ENCODE data around the gene MRO.

The MRO gene

GRCh38 chr18:50830544-50830943, 10.7 kb upstream of the MRO start:
- TF ChIP-seq CTCF (IDR thresholded peaks at IDR 0.05; ENCODE audit: low read depth, low read length, poor library complexity, severe bottlenecking) (no peak), EZH2phosphoT487 (IDR thresholded peaks at IDR 0.05; ENCODE audit: borderline replicate concordance, low read length) (no peak)
- Histone ChIP-seq H3K79me2 (ENCODE audit: control insufficient read depth, low read length) (no peaks in the 10 kb centered on the region), H3K36me3 (ENCODE audit: control insufficient read depth, low read length) (no peaks in the 10 kb centered on the region), H3K4me2 (ENCODE audit: low read length) (no peak overlapping the region), H4K20me1 (ENCODE audit: control insufficient read depth, insufficient read depth, low read depth, low read length) (no peaks in the 10 kb centered on the region), H3K27me3 (ENCODE audit: control insufficient read depth, low read length) (no peaks in the 10 kb centered on the region), H3F3A (ENCODE audit: control insufficient read depth, insufficient read depth) (no peaks in the 10 kb centered on the region), H3K9me2 (replicated peaks; ENCODE audit: control insufficient read depth, low read length) (no peaks in the 10 kb centered on the region), H3K4me1 (ENCODE audit: control insufficient read depth, low read length) (peaks cover 19% of the 10 kb centered on the region), H3K4me3 (ENCODE audit: low read length) (no peak overlapping the region), H3K27ac (ENCODE audit: low read depth, low read length) (no peak overlapping the region), H3K9me3 (ENCODE audit: control insufficient read depth, insufficient read depth, low read length) (no peaks in the 10 kb centered on the region)

- H3K4me2 ChIP-seq (ENCODE audit: low read length), result no peak overlapping the region
- no peaks in the 10 kb centered on the region for H4K20me1 ChIP-seq (ENCODE audit: control insufficient read depth, insufficient read depth, low read depth, low read length)
- no peaks in the 10 kb centered on the region for H3K9me2 ChIP-seq (replicated peaks; ENCODE audit: control insufficient read depth, low read length)
- no peaks in the 10 kb centered on the region for H3K36me3 ChIP-seq (ENCODE audit: control insufficient read depth, low read length)
- no peaks in the 10 kb centered on the region for H3K9me3 ChIP-seq (ENCODE audit: control insufficient read depth, insufficient read depth, low read length)
- H3K4me3 ChIP-seq (ENCODE audit: low read length), result no peak overlapping the region
- no peaks in the 10 kb centered on the region for H3K79me2 ChIP-seq (ENCODE audit: control insufficient read depth, low read length)
- no peaks in the 10 kb centered on the region for H3K27me3 ChIP-seq (ENCODE audit: control insufficient read depth, low read length)
- H3K27ac ChIP-seq (ENCODE audit: low read depth, low read length), result no peak overlapping the region
- peaks cover 19% of the 10 kb centered on the region for H3K4me1 ChIP-seq (ENCODE audit: control insufficient read depth, low read length)
- no peak for TF ChIP-seq EZH2phosphoT487 (IDR thresholded peaks at IDR 0.05; ENCODE audit: borderline replicate concordance, low read length)
- TF ChIP-seq CTCF (IDR thresholded peaks at IDR 0.05; ENCODE audit: low read depth, low read length, poor library complexity, severe bottlenecking), result no peak
- H3F3A ChIP-seq (ENCODE audit: control insufficient read depth, insufficient read depth), result no peaks in the 10 kb centered on the region
These were observed 9.8 kb upstream of the MRO start for GRCh38 chr18:50829644-50830043.

- TF ChIP-seq EZH2phosphoT487 (IDR thresholded peaks at IDR 0.05; ENCODE audit: borderline replicate concordance, low read length) (no peak), CTCF (IDR thresholded peaks at IDR 0.05; ENCODE audit: low read depth, low read length, poor library complexity, severe bottlenecking) (no peak)
- Histone ChIP-seq H3K9me3 (ENCODE audit: control insufficient read depth, insufficient read depth, low read length) (no peaks in the 10 kb centered on the region), H3K79me2 (ENCODE audit: control insufficient read depth, low read length) (no peaks in the 10 kb centered on the region), H3K9me2 (replicated peaks; ENCODE audit: control insufficient read depth, low read length) (no peaks in the 10 kb centered on the region), H3K4me3 (ENCODE audit: low read length) (no peak overlapping the region), H3K4me1 (ENCODE audit: control insufficient read depth, low read length) (peaks cover 16% of the 10 kb centered on the region), H3K27ac (ENCODE audit: low read depth, low read length) (no peak overlapping the region), H3K36me3 (ENCODE audit: control insufficient read depth, low read length) (no peaks in the 10 kb centered on the region), H3F3A (ENCODE audit: control insufficient read depth, insufficient read depth) (no peaks in the 10 kb centered on the region), H3K27me3 (ENCODE audit: control insufficient read depth, low read length) (no peaks in the 10 kb centered on the region), H3K4me2 (ENCODE audit: low read length) (no peak overlapping the region), H4K20me1 (ENCODE audit: control insufficient read depth, insufficient read depth, low read depth, low read length) (no peaks in the 10 kb centered on the region)
These were observed 6.2 kb upstream of the MRO start for GRCh38 chr18:50826027-50826426.

DNA sequence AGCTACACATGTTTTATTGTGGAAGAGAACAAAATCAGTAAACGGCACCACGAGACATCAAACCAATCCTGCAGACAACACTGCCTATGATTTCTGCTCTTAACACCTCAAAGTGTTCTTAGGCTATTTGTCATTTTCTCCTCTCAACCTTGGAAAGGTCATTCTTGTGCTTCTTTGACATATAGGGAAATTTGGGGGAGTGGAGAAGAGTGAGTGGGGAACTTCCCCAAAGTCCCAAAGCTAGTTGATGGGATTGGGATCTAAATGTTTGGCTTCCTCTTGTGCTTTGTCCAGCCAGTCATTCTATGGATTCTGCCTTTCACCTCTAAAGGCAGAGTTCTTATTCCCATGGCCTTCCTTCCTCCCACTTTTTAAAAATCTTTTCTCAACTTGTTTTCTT, 5.8 kb upstream of the MRO start:
- peaks cover 16% of the 10 kb centered on the region for H3K4me1 ChIP-seq (ENCODE audit: control insufficient read depth, low read length)

More for the DNA sequence above, 5.8 kb upstream of the MRO start:
- no peaks in the 10 kb centered on the region for H3K27me3 ChIP-seq (ENCODE audit: control insufficient read depth, low read length)
- no peak overlapping the region for H3K4me2 ChIP-seq (ENCODE audit: low read length)
- no peak for TF ChIP-seq EZH2phosphoT487 (IDR thresholded peaks at IDR 0.05; ENCODE audit: borderline replicate concordance, low read length)
- no peak for TF ChIP-seq CTCF (IDR thresholded peaks at IDR 0.05; ENCODE audit: low read depth, low read length, poor library complexity, severe bottlenecking)
- no peak overlapping the region for H3K4me3 ChIP-seq (ENCODE audit: low read length)
- H3K9me2 ChIP-seq (replicated peaks; ENCODE audit: control insufficient read depth, low read length), result no peaks in the 10 kb centered on the region
- H3K79me2 ChIP-seq (ENCODE audit: control insufficient read depth, low read length), result no peaks in the 10 kb centered on the region
- H3K9me3 ChIP-seq (ENCODE audit: control insufficient read depth, insufficient read depth, low read length), result no peaks in the 10 kb centered on the region
- H3F3A ChIP-seq (ENCODE audit: control insufficient read depth, insufficient read depth), result no peaks in the 10 kb centered on the region
- H3K27ac ChIP-seq (ENCODE audit: low read depth, low read length), result no peak overlapping the region
- H4K20me1 ChIP-seq (ENCODE audit: control insufficient read depth, insufficient read depth, low read depth, low read length), result no peaks in the 10 kb centered on the region
- no peaks in the 10 kb centered on the region for H3K36me3 ChIP-seq (ENCODE audit: control insufficient read depth, low read length)
